SU-DHL-6 (cell line): ENCODE results near the gene TYMS.

Source experiments
- CTCF ChIP-seq: fragments of 200-600 bp; sonication (generic); IDR thresholded peaks from one replicate; pipeline ENCODE4 v1.5.1; 2017; ENCODE audit warnings: antibody characterized with exemption, mild to moderate bottlenecking, low read length, moderate library complexity; ENCODE audit not compliant: insufficient read depth, poor library complexity, severe bottlenecking
- EZH2phosphoT487 ChIP-seq: fragments of 200-600 bp; sonication (generic), shearing (Covaris generic); conservative IDR thresholded peaks from 2 replicates; pipeline ENCODE4 v1.6.1; 2018; ENCODE audit warnings: mild to moderate bottlenecking, antibody characterized with exemption, low read length, moderate library complexity, mixed read lengths

GRCh38 chr18:697800-698199 is 40.3 kb downstream of the TYMS start:
- no peak for TF ChIP-seq CTCF
- TF ChIP-seq EZH2phosphoT487 = no peak
